COR-L47 (cell line): ENCODE measurements around the gene ANAPC2.

ENCODE experiments used
- DNase-seq: peaks from one replicate; lab custom pipeline; 2025; lab: John Stamatoyannopoulos, UW

ANAPC2 gene, protein sequence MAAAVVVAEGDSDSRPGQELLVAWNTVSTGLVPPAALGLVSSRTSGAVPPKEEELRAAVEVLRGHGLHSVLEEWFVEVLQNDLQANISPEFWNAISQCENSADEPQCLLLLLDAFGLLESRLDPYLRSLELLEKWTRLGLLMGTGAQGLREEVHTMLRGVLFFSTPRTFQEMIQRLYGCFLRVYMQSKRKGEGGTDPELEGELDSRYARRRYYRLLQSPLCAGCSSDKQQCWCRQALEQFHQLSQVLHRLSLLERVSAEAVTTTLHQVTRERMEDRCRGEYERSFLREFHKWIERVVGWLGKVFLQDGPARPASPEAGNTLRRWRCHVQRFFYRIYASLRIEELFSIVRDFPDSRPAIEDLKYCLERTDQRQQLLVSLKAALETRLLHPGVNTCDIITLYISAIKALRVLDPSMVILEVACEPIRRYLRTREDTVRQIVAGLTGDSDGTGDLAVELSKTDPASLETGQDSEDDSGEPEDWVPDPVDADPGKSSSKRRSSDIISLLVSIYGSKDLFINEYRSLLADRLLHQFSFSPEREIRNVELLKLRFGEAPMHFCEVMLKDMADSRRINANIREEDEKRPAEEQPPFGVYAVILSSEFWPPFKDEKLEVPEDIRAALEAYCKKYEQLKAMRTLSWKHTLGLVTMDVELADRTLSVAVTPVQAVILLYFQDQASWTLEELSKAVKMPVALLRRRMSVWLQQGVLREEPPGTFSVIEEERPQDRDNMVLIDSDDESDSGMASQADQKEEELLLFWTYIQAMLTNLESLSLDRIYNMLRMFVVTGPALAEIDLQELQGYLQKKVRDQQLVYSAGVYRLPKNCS

DNA sequence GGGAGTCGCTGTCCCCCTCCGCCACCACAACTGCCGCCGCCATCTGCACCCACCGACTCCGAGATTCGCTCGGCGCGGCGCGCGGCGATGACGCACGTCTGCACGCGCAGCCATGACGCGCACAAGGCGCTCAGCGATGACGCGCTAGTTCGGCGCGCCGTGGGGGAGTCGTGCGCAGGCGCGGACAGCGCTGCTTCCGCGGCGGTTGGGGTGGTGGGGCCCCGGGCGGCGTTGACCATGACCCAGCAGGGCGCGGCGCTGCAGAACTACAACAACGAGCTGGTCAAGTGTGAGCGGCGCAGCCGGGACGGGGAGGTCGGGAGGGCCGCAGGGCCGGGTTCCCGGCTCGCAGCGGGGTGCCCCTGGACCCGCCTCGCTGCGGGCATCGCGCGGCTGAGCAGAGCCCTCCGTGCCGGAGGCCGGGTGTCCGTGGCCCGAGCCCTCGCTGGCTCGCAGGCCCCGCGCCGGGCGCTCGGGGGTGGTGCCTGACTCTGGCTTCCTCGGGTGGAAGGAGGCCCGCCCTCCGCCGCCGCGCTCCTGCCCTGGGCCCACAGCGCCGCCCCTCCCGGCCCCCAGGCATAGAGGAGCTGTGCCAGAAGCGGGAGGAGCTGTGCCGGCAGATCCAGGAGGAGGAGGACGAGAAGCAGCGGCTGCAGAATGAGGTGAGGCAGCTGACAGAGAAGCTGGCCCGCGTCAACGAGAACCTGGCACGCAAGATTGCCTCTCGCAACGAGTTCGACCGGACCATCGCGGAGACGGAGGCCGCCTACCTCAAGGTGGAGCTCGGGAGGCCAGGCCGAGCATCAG, at the start of gene ANAPC2, which contains the start of gene SSNA1:
TSS of gene ANAPC2 (minus strand) at position 71 of the 807 bp plus-strand sequence. CDS start at position 43, 28 bp downstream.
TSS of gene SSNA1 (plus strand) at position 187 of the 807 bp plus-strand sequence. CDS start at position 238, 51 bp downstream.
- DNase-seq = peak; percentile 91

DNA sequence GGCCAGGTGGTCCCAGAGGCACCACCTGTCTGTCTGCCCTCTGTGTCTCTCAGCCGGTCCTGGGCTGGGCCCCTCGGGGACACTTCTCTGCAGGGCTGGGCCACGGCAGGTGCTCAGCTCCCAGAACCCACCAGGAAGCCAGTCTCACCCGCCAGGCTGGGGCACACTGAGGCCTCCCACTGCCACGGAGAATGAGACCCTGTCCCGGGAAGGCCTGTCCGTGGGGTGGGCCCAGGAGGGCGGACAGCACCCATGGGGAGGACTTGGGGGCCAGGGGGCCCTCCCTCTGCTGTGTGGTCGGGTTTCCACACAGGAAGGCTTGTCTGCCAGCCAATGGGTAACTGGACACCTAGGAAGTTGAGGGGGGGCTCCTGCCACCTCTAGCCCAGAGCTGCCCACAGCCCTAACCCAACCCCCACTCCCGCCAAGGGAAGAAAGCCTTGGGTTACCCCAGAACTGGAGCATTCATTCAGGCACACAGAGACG, 48.6 kb upstream of the ANAPC2 start:
- no peak for DNase-seq

DNA sequence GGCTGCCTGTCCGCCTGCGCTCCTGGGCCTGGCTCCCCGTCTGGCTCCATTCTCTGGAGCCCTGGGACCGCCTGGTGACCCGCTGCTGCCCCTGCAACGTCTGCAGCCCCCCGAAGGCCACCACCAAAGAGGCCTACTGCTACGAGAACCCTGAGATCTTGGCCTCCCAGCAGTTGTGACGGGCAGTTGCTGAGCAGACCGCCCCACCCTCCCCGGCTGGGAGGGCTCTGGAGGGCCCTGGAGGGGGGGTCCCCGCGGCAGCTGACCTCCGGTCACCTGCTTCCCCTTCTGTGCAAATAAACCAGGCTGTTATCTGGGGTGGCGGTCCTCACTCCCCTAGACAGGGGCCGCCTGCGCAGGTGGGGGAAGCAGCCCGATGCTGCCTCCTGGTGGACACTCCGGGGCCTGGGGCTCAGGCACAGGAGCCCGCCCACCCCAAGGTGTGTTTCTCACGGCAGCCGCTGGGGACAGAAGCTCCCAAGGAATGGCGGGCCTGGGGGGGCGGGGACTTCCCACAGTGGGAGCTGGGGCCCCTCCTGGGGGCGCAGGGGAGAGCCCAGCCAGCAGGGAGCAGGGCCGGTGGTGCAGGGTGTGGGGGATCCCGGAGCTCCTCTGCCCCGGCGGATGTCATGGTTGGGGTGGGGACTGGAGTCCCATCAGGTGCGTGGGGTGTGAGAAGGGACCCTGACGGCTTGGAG, 48.0 kb upstream of the ANAPC2 start:
- peak; percentile 91 for DNase-seq

DNA sequence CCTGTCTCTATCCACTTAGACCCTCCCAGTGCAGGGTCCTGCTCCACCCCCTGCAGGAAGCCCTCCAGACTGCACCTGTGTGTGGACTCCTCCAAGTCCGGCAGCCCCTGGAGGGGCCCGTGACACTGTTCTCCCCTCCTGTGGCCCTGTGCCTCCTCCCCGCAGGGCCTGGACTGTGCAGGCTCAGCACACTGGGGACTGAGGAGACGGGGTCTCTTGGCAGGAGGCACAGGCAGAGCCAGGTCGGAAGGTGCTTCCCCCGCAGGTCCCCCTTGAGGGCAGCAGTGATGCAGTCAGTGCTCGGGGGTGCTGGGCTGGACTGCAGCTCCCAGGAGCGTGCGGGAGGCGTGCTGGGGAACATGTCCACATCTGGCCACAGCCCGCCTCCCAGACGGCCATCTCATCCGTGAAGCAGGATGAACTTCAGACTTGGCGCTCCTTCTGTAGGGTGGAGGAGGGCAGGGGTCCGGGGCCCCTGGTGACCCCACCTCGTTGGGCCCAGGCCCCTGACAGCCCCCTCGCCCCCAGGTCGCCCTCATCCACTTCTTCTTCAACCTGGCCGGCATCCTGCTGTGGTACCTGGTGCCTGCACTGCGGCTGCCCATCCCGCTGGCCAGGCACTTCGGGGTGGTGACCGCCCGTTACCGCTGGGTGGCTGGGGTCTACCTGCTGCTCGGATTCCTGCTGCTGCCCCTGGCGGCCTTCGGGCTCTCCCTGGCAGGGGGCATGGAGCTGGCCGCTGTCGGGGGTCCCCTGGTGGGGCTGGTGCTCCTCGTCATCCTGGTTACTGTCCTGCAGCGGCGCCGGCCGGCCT, 47.3 kb upstream of the ANAPC2 start:
- DNase-seq = no peak

DNA sequence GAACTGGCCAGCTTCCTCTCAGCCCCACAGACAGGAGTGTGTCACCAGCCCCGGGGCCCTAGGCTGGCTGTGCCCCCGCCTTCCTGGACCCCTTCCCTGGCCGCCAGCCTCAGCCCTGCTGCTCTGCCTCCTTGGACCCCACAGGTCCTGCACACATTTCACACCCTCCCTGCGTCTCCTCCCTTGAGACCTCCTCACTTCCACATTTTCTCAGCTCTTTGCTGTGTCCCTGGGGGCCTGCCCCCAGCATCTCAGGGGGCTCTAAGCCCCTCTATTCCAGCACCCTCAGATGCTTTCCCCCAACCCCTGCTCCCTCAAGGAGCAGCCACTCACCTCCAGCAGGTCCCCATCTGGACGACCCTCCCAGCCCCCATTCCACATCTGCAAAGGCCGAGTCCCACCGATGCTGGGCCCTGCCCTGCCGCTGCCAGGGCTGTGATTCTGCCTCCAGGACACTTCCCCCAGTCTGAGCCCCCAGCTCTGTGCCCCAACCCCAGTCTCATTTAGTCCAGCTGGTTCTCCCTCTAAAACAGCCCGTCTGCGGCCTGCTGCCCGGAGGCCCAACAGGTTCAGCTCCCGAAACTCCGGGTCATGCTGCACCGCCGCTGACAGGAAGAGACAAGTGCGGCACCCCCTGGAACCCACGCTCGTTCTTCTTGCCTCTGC, 46.5 kb upstream of the ANAPC2 start:
- no peak for DNase-seq

DNA sequence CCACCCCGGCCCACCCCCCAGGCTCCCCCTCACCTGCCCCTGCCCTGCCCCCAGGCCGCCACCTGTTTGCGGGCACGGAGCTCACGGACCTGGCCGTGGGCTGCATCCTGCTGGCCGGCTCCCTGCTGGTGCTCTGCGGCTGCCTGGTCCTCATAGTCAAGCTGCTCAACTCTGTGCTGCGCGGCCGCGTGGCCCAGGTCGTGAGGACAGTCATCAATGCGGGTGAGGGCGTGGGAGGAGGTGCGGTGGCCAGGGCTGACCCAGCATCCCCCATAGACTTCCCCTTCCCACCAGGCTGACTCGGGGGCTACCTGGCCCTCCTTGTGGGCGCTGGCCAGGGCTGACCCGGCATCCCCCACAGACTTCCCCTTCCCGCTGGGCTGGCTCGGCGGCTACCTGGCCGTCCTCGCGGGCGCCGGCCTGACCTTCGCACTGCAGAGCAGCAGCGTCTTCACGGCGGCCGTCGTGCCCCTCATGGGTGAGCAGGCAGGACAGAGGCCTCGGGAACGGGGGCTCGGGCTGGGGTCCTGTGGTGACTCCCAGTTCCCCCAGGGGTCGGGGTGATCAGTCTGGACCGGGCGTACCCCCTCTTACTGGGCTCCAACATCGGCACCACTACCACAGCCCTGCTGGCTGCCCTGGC, 45.8 kb upstream of the ANAPC2 start:
- no peak for DNase-seq

DNA sequence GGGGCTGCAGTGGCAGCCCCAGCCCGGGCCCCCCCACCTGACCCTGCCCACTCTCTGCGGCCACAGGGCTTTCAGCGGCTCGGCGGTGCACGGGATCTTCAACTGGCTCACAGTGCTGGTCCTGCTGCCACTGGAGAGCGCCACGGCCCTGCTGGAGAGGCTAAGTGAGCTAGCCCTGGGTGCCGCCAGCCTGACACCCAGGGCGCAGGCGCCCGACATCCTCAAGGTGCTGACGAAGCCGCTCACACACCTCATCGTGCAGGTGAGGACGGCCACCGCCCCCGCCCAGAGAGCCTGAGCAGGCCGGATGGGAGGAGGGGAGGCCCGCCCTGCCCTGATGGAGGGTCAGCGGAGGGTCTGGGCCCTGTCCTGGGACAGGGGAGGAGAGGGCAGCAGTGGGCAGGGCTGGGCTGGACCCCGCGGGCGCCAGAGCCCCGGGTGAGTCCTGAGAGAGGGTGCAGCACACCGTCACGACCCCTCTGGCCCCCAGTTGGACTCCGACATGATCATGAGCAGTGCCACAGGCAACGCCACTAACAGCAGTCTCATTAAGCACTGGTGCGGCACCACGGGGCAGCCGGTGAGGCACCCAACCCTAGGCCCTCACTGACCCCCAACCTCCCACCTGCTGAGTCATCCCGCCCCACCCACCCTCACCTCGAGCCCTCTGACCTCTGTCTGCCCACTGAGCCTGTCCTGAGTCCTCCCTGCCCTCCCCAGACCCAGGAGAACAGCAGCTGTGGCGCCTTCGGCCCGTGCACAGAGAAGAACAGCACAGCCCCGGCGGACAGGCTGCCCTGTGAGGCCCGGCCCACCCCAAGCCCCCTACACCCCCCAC, 45.0 kb upstream of the ANAPC2 start:
- no peak for DNase-seq

DNA sequence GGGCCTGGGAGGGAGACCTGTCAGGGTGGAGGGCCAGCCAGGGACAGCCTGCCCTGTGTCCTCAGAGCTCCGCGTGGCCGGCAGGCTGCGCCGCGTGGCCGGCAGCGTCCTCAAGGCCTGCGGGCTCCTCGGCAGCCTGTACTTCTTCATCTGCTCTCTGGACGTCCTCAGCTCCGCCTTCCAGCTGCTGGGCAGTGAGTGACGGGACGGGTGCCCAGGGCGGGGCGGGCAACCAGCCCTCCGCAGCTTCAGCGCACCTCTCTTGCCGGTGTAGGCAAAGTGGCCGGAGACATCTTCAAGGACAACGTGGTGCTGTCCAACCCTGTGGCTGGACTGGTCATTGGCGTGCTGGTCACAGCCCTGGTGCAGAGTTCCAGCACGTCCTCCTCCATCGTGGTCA, 44.1 kb upstream of the ANAPC2 start:
- no peak for DNase-seq

DNA sequence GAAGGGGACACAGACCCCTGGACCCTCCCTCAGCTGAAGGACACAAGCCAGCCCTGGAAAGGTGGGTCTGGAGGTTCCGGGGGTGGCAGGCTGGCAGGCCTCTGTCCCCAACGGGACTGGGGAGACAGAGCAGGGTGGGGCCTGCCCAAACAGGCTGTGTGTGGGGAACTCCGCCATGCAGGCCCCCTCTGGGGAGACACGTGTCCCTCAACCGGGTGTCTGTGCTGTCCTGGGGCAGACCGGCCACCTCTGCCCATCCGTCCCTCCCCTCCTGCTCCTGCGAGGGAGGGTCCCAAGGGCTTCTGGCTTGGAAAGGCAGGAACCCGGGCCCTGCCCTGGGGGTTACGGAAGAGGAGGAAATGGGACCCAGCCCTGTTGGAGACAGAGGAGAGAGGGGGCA, 43.7 kb upstream of the ANAPC2 start:
- no peak for DNase-seq

DNA sequence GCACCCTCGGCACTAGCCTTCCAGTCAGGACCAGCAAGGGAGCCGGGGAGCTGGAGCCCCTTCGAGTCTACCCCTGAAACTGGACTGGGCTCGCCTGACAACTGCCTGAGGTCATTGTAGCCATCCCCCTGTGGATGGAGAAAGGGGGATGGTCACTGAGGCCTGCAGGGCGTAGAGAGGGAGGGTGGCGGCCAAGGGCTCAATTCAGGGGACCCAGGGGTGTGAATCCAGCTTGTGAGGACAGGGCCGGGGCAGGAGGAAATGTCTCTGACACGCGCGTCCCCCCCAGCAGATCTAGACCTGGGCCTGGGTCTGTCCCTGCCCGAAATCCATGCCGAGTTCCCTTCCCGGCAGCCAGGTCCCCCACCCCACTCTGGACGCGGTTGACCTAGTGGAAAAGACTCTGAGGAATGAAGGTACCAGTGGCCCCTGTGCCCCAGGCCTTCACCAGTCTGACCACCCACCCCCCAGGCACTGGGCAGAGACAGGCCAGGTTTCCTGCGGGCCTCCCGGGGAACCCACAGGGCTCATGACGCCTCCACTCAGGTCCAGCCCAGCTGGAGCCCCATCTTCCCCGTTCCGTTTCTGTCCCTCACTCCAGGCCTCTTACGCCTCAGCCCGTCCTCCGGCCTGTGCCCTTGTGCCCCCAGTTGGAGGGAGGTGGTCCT, 43.1 kb upstream of the ANAPC2 start:
- DNase-seq = no peak

DNA sequence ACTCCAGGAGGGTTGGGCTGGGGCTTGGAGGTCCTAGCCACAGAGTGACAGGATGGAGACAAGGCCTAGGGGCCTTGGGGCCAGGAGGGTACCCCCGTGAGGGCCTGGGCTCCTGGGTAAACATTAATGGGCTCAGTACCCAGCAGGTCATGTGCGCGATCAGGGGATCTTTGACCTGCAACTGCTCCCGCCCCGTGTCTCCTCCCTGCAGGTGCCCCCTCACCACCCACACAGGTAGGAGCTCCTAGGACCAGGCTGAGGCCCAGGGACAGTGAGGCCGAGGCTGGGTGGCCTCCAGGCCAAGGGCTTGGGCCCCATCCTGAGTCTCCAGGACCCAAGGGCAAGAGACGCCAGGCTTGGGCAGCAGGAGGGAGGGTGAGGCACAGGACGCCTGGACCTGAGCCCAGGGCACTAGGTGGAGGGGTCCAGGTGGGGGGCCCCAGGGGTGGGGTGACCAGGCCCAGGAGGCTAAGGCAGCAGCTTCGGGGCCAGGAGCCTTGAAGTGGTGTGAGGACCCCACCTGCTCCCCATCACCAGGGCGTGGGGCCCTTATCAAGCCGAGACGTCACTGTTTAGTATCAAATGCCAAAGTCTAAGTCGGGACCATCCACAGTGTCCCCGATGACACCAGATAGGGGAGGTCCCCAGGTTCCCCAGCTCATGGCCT, 42.5 kb upstream of the ANAPC2 start, which contains the start of gene SLC34A3:
TSS of gene SLC34A3 (plus strand) at position 197 of the 667 bp plus-strand sequence. CDS start 802 bp downstream, outside the sequence.
- DNase-seq = no peak

DNA sequence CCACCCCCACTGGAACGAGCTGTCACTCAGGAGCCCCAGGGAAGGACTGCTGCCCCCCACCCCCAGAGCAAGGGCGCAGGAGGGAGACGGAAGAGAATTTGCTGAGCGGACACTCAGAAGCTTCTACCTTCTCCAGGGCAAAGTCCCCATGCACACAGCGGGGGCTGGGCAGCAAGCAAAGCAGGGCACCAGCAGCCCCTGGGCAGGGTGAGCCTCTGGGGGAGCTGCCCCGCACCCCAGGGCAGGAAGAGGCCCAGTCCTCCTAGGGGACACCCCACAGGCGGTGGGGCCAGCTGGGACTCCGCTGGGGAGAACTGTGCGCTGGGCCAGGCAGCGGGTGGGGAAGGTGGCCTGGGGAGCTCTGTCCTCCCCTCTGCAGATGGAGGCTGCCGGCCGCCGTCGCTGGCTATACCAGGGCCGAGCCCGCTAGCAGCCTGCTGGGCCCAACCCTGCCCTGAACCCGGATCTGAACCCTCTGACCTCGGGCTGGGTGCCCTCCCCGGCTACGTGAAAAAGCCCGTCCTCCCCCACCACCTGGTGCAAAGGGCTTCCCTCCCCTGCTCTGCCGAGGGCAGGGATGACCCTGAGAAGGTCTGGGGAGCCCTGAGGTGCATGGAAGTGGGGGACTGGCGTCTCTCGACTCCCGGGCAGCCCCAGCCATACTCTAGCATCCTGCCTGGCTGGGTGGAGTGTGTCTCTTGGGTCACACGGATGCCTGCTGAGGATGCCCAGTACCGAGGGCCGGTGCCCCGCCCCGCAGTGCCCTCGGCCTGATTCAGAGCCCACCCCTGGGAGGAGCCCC, 41.7 kb upstream of the ANAPC2 start:
- DNase-seq = no peak

DNA sequence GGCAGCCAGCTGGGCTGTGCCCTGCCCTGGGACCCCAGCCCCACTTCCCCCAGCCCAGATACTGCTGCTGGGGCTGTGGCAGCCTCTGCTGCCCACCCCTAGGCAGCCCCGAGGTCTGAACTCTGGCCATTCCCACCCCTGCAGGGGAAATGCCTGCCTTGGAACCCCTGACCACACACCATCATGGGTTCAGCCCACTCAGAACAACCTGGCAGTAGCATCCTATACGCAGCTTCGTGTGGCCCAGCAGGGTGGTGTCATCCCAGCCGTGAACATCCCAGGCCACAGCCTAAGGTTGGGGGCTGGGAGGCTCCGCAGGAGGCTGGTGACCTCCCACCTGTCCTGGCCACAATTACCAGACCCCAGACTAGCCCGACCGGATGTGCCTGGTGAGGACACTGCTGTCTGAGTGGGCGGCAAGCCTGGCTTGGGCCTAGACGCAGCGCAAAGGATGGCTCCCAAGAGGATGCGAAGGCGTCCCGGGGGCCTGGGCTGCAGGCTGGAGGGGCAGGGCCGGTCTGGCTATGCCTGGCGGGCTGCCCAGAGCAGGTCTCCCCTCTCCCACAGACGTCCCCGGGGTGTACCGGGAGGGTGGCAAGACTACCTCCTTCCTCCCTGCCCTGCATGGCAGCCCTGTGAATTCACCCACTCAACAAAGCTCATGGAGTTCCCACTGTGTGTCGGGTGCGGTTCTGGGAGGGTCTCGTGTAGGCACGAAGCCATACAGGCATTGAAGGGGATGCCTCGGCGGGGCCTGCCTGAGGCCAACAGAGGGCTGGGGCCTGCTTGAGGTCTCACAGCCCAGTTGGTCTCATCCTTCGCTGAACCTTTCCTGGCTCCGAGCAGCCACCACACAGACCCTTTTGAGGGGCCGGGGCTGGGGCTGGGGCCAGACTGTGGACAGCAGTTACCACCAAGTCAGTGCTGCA, 40.9 kb upstream of the ANAPC2 start:
- no peak for DNase-seq

DNA sequence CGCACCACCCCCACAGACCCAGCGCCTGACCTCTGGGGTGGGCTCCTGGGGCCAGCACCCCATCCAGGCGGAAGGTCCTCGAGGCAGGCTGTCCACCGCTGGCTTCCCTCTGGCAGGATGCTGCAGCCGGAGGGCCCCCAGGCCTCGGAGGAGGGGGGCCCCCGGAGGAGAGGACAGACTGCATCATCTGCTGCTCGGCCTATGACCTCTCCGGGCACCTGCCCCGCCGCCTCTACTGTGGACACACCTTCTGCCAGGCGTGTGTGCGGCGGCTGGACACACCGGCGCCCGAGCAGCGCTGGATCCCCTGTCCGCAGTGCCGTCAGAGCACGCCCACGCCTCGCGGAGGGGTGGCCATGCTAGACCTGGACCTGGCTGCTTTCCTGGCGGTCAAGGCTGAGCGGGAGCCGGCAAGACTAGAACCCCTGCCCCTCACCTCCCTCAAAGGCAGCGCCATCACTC, 40.2 kb upstream of the ANAPC2 start:
- DNase-seq = no peak

DNA sequence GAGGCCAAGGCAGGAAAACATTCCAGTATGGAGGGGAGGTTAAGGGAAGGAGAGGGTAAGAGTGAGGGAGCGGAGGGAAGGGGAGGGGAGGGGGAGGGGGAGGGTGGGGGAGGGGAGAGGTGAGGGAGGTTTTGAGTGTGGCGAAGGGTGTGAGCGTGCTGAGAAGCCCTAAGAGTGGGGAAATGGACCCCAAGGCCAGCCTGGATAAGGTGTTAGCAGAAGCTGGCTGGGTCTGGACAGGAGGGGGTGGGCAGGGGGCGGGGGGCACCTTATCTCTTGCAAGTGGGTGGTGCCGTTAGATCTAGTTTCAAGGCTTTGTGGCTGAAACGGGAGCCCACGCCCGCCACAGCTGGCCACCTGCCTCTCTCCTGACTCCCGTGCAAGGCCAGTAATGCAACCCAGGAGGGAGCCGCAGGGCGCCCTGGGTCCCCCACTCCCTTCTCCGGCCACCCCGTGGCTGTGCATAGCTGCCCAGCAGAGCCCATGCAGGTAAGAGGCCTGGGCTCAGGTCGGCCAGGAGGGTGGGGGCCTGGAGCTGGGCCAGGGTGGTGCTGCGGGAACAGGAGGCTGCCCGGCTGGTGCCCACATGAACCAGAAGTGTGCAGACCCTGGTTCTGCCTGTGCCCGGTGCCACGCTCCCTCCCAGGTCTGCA, 39.6 kb upstream of the ANAPC2 start:
- no peak for DNase-seq
